NCI-H748 (cell line): ENCODE results near the gene CSF3R.

Source experiments
- DNase-seq: peaks from one replicate; lab custom pipeline; 2025; ENCODE audit not compliant: unreplicated experiment; lab: John Stamatoyannopoulos, UW

Gene CSF3R

GRCh38 chr1:36421649-36422048 lies 61.1 kb downstream of the CSF3R start:
- no peak for DNase-seq

DNA sequence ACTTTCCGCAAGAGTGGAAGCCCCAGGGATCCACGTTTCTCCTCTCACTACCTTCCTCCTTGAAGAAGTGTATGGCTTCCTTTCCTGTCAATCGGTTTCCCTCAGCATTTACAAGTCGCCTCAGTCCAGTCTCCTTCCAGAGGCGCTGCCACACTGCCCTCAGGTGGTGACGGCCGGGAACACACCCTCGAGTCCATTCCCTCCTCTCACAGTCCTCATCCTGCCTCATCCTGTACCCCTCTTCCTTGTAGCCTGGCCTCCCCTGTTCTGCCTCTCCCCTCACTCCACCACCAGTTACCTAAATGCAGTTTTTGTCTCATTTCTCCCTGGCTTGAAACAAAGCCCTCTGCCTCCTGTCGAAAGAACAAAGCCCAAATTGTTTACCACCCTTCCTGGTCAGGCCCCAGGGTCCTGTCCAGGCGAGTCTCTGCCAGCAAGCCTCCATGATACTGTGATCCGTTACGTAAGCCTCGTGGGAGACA lies 61.8 kb downstream of the CSF3R start:
- DNase-seq, result peak; percentile 50

DNA sequence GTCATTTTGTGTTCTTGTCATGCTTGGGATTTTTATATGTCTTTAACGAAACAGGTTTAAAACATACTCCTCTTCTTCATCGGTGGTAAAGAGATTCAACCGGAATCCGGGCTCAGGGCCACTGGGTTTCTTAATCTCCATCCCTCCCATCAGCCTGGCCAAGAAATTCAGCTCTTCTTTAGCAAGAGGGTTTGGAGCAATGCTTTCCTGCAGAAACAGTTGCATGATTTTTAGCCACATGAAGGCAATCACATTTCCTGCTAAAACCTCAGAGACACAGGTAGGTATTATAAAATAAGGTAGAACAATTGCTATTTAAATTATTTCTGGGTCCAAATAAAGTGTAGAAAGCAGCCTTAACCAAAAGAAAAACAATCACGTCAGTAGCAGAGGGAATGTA lies 62.3 kb downstream of the CSF3R start:
- no peak for DNase-seq

- no peak for DNase-seq
Measured at GRCh38 chr1:36419569-36419968, 63.1 kb downstream of the CSF3R start.

GRCh38 chr1:36419140-36419539 lies 63.6 kb downstream of the CSF3R start:
- no peak for DNase-seq

DNA sequence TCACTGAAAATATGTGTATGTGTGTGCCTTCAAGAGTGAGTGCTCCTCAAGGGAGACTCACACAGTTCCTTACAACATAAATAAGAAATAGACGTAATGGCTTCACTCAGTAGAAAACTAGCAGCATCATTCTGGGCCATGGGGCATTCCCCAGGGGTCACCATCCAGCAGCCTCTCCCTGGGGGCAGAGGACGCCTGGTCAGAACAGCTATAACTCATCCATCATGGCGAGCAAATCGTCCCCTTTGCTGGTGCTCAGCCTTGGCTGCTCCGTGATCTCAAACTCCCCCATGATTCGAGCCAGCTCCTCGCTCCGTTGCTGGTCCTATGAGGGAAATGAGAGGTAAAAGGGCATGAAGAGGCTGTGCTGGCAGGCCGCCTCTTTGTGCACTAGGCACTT lies 64.8 kb downstream of the CSF3R start:
- no peak for DNase-seq
